SU-DHL-6 (cell line): ENCODE measurements around the gene ANKRD40CL.

Experiments
- H2AFZ ChIP-seq: fragments of 200-600 bp; sonication (generic); 2 replicates; pipeline ENCODE4 v1.6.1; 2014; ENCODE audit warnings: low read depth, mild to moderate bottlenecking, moderate library complexity, mixed read lengths, antibody characterized with exemption, low read length; ENCODE audit not compliant: severe bottlenecking
- H3F3A ChIP-seq: fragments of 200-600 bp; shearing (Covaris generic); 2 replicates; pipeline ENCODE4 v1.6.0; 2016; ENCODE audit warnings: antibody characterized with exemption, mild to moderate bottlenecking; ENCODE audit not compliant: insufficient read depth
- H3K27ac ChIP-seq: fragments of 200-600 bp; sonication (generic); 2 replicates; pipeline ENCODE4 v1.5.1; 2016; ENCODE audit warnings: low read depth, mild to moderate bottlenecking, low read length, moderate library complexity, mixed read lengths
- H3K27me3 ChIP-seq: fragments of 200-600 bp; sonication (generic), shearing (Covaris generic); 2 replicates; pipeline ENCODE4 v1.6.0; 2014; ENCODE audit warnings: mild to moderate bottlenecking, low read length
- H3K36me3 ChIP-seq: fragments of 200-600 bp; sonication (generic); 2 replicates; pipeline ENCODE4 v1.6.1; 2014; ENCODE audit warnings: mild to moderate bottlenecking, low read length, mixed read lengths
- H3K4me2 ChIP-seq: fragments of 300-600, 200-600 bp; shearing (Covaris generic), sonication (generic); 2 replicates; pipeline ENCODE4 v1.6.0; 2014; ENCODE audit warnings: low read length, low read depth, mild to moderate bottlenecking; ENCODE audit not compliant: poor library complexity, severe bottlenecking
- H3K4me3 ChIP-seq: fragments of 200-600 bp; sonication (generic); 2 replicates; pipeline ENCODE4 v1.5.1; 2014; ENCODE audit warnings: antibody characterized with exemption, low read length, mild to moderate bottlenecking, mixed read lengths; ENCODE audit not compliant: insufficient read depth, poor library complexity, severe bottlenecking
- H3K79me2 ChIP-seq: fragments of 200-600 bp; sonication (generic); 2 replicates; pipeline ENCODE4 v1.6.1; 2014; ENCODE audit warnings: mild to moderate bottlenecking, low read length, moderate library complexity; ENCODE audit not compliant: insufficient read depth
- H3K9ac ChIP-seq: fragments of 200-600 bp; sonication (generic); 2 replicates; pipeline ENCODE4 v1.7.0; 2014; ENCODE audit warnings: mild to moderate bottlenecking, low read length
- H3K9me2 ChIP-seq: fragments of 200-600 bp; sonication (generic); replicated peaks from 2 replicates; pipeline ENCODE4 v1.6.1; 2014; ENCODE audit warnings: low read length; ENCODE audit not compliant: insufficient read depth
- H3K9me3 ChIP-seq: fragments of 200-600 bp; sonication (generic); 2 replicates; pipeline ENCODE4 v1.6.1; 2014; ENCODE audit warnings: low read length, mixed read lengths; ENCODE audit not compliant: insufficient read depth
- H4K20me1 ChIP-seq: fragments of 200-600 bp; sonication (generic); 2 replicates; pipeline ENCODE4 v1.6.1; 2014; ENCODE audit warnings: low read depth, mild to moderate bottlenecking, antibody characterized with exemption, low read length, moderate library complexity, mixed read lengths
- EZH2phosphoT487 ChIP-seq: fragments of 200-600 bp; sonication (generic), shearing (Covaris generic); conservative IDR thresholded peaks from 2 replicates; pipeline ENCODE4 v1.6.1; 2018; ENCODE audit warnings: mild to moderate bottlenecking, antibody characterized with exemption, low read length, moderate library complexity, mixed read lengths
- TF ChIP-seq, protein P1 (sequence below): fragments of 200-600 bp; sonication (generic); IDR thresholded peaks from one replicate; pipeline ENCODE4 v1.5.1; 2017; ENCODE audit warnings: antibody characterized with exemption, mild to moderate bottlenecking, low read length, moderate library complexity; ENCODE audit not compliant: insufficient read depth, poor library complexity, severe bottlenecking

Gene ANKRD40CL

GRCh38 chr17:50803676-50804075 lies 36.4 kb upstream of the ANKRD40CL start:
- no peaks in the 10 kb centered on the region for H3K36me3 ChIP-seq
- H3K4me2 ChIP-seq = no peak overlapping the region
- no peak overlapping the region for H2AFZ ChIP-seq
- H4K20me1 ChIP-seq = no peaks in the 10 kb centered on the region
- H3K9ac ChIP-seq = no peak overlapping the region
- H3K27me3 ChIP-seq = no peaks in the 10 kb centered on the region
- no peaks in the 10 kb centered on the region for H3K79me2 ChIP-seq
- H3F3A ChIP-seq = no peaks in the 10 kb centered on the region
- H3K27ac ChIP-seq = no peak overlapping the region
- H3K9me3 ChIP-seq = no peaks in the 10 kb centered on the region
- H3K9me2 ChIP-seq = no peaks in the 10 kb centered on the region
- H3K4me3 ChIP-seq = no peak overlapping the region
- TF ChIP-seq EZH2phosphoT487 = no peak

DNA sequence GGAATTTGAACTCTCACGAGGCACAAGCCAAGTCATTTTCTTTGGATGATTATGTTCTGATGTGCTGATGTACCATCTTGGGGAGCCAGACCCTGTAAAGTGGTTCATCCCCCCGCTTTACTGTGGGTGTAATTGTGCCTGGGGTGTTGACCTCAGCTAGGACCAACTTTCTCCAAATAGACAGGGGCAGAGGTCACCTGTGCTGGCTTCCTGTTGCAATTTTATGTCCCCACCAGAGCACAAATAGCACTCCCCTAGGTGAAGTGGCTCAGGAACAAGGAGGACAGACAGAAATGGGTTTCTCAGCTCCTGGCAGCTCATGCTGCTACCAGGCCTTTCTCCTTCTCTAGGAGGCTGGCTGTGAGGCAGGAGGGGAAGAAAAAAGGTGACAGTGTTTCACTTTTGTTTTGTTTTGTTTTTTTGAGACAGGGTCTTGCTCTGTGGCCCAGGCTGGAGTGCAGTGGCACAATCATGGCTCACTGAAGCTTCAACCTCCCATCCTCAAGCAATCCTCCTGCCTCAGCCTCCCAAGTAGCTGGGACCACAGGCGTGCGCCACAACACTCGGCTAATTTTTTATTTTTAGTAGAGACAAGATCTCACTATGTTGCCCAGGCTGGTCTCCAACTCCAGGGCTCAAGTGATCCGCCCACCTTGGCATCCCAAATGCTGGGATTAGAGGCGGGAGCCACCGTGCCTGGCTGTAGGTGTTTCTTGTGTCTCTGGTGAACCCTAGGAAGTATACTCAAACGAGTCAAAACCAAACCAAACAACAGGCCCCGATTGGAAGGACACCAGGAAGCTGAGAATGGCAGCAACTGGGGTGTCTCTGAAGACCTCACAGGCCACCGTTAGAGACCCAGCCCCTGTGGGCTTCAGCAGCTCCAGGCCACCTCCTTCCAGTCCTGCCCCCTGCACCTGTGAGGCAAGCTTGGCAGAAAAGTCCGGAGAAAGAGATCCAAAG lies 35.6 kb upstream of the ANKRD40CL start:
- Histone ChIP-seq H3K4me3 (no peak overlapping the region), H3F3A (no peaks in the 10 kb centered on the region), H3K27ac (no peak overlapping the region), H3K27me3 (no peaks in the 10 kb centered on the region), H3K9ac (no peak overlapping the region), H2AFZ (no peak overlapping the region), H3K9me2 (no peaks in the 10 kb centered on the region), H3K4me2 (no peak overlapping the region), H3K36me3 (no peaks in the 10 kb centered on the region), H3K79me2 (no peaks in the 10 kb centered on the region), H4K20me1 (no peaks in the 10 kb centered on the region), H3K9me3 (no peaks in the 10 kb centered on the region)
- TF ChIP-seq, protein P1, sequence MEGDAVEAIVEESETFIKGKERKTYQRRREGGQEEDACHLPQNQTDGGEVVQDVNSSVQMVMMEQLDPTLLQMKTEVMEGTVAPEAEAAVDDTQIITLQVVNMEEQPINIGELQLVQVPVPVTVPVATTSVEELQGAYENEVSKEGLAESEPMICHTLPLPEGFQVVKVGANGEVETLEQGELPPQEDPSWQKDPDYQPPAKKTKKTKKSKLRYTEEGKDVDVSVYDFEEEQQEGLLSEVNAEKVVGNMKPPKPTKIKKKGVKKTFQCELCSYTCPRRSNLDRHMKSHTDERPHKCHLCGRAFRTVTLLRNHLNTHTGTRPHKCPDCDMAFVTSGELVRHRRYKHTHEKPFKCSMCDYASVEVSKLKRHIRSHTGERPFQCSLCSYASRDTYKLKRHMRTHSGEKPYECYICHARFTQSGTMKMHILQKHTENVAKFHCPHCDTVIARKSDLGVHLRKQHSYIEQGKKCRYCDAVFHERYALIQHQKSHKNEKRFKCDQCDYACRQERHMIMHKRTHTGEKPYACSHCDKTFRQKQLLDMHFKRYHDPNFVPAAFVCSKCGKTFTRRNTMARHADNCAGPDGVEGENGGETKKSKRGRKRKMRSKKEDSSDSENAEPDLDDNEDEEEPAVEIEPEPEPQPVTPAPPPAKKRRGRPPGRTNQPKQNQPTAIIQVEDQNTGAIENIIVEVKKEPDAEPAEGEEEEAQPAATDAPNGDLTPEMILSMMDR = no peak
- TF ChIP-seq EZH2phosphoT487 = no peak

GRCh38 chr17:50800196-50800700 lies 32.9 kb upstream of the ANKRD40CL start:
- no peak for TF ChIP-seq EZH2phosphoT487
- TF ChIP-seq, protein P1 = no peak
- Histone ChIP-seq H3K9ac (no peak overlapping the region), H3F3A (no peaks in the 10 kb centered on the region), H3K79me2 (no peaks in the 10 kb centered on the region), H3K9me2 (no peaks in the 10 kb centered on the region), H3K36me3 (no peaks in the 10 kb centered on the region), H3K4me2 (no peak overlapping the region), H3K4me3 (no peak overlapping the region), H4K20me1 (no peaks in the 10 kb centered on the region), H3K27ac (no peak overlapping the region), H3K9me3 (no peaks in the 10 kb centered on the region), H3K27me3 (no peaks in the 10 kb centered on the region), H2AFZ (no peak overlapping the region)

- no peaks in the 10 kb centered on the region for H3K36me3 ChIP-seq
- H3K4me3 ChIP-seq = no peak overlapping the region
- H3K9ac ChIP-seq = no peak overlapping the region
- no peaks in the 10 kb centered on the region for H3K27me3 ChIP-seq
- H4K20me1 ChIP-seq = no peaks in the 10 kb centered on the region
- no peak overlapping the region for H3K4me2 ChIP-seq
- H3F3A ChIP-seq = no peaks in the 10 kb centered on the region
- H3K27ac ChIP-seq = no peak overlapping the region
- H2AFZ ChIP-seq = no peak overlapping the region
- no peaks in the 10 kb centered on the region for H3K9me3 ChIP-seq
- H3K79me2 ChIP-seq = no peaks in the 10 kb centered on the region
- H3K9me2 ChIP-seq = no peaks in the 10 kb centered on the region
- TF ChIP-seq EZH2phosphoT487 = no peak
- TF ChIP-seq, protein P1 = no peak
Measured at GRCh38 chr17:50799582-50799981, 32.3 kb upstream of the ANKRD40CL start.
